Measurements from ENCODE around the gene PLAAT3. TPM values are rescaled to one million over a fixed set of nuclear protein-coding genes. Genes with fewer than 3 reads are reported as not detected.
"Not testable (repeated sequence)": the region's sequence is repeated elsewhere in the genome, so short reads cannot be mapped to it uniquely, and the experiment has no call there.

PLAAT3 gene
- total RNA-seq, 1 experiment from 2014 or later: 3.6 TPM

DNA sequence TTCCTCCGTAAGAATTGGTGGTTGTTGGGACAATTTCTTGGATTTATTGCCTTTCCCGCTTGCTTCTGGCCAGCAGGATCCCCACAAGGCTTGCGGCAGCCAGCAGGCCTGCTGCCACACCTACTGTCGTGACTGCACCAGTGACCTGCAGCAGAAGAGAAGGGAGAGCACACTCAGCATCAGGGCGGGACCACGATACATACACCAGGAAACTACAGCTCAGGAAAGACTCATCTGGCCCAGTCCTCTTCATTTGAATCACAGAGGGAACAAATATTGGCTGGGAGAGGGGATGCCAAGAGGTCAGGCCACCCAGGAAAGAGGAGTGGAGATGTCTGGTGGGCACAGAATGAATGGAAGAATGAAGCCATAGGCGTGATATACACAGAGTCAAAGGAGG is 61.3 kb downstream of the PLAAT3 start:
- POLR2A ChIA-PET: no interaction called here
- TF ChIP-seq, protein P1, sequence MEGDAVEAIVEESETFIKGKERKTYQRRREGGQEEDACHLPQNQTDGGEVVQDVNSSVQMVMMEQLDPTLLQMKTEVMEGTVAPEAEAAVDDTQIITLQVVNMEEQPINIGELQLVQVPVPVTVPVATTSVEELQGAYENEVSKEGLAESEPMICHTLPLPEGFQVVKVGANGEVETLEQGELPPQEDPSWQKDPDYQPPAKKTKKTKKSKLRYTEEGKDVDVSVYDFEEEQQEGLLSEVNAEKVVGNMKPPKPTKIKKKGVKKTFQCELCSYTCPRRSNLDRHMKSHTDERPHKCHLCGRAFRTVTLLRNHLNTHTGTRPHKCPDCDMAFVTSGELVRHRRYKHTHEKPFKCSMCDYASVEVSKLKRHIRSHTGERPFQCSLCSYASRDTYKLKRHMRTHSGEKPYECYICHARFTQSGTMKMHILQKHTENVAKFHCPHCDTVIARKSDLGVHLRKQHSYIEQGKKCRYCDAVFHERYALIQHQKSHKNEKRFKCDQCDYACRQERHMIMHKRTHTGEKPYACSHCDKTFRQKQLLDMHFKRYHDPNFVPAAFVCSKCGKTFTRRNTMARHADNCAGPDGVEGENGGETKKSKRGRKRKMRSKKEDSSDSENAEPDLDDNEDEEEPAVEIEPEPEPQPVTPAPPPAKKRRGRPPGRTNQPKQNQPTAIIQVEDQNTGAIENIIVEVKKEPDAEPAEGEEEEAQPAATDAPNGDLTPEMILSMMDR (IDR thresholded peaks at IDR 0.05; ENCODE audit: unreplicated experiment): no peak
- Mint-ChIP-seq H3K36me3 (ENCODE audit: insufficient read depth, unreplicated experiment) (peaks cover 5% of the 10 kb centered on the region), H3K4me3 (ENCODE audit: unreplicated experiment) (no peak overlapping the region), H3K27me3 (ENCODE audit: insufficient read depth, unreplicated experiment) (no peaks in the 10 kb centered on the region), H3K27ac (ENCODE audit: low read depth, unreplicated experiment) (no peak overlapping the region), H3K4me1 (ENCODE audit: insufficient read depth, unreplicated experiment) (no peaks in the 10 kb centered on the region), H3K9me3 (ENCODE audit: unreplicated experiment) (no peaks in the 10 kb centered on the region)
- DNase-seq (ENCODE audit: unreplicated experiment): no peak
- intact Hi-C loops (cut with micrococcal nuclease): no loop called here
- CTCF ChIA-PET: interaction anchor here (1.0 kb wide), 1 partner anchor 15 kb away, joined by 3 read pairs; no protein-coding TSS in a partner anchor
- no TSS peak for BruUV-seq (replicated peaks)

- CTCF ChIA-PET: no interaction called here
- Mint-ChIP-seq H3K4me1 (ENCODE audit: insufficient read depth, unreplicated experiment) (no peaks in the 10 kb centered on the region), H3K27ac (ENCODE audit: low read depth, unreplicated experiment) (no peak overlapping the region), H3K27me3 (ENCODE audit: insufficient read depth, unreplicated experiment) (no peaks in the 10 kb centered on the region), H3K9me3 (ENCODE audit: unreplicated experiment) (no peaks in the 10 kb centered on the region), H3K36me3 (ENCODE audit: insufficient read depth, unreplicated experiment) (peaks cover 5% of the 10 kb centered on the region), H3K4me3 (ENCODE audit: unreplicated experiment) (no peak overlapping the region)
- no peak for DNase-seq (ENCODE audit: unreplicated experiment)
- intact Hi-C loops (cut with micrococcal nuclease): no loop called here
- TF ChIP-seq, protein P1 (IDR thresholded peaks at IDR 0.05; ENCODE audit: unreplicated experiment): no peak
- POLR2A ChIA-PET: interaction anchor here (0.6 to 1.2 kb wide), 2 partner anchors 12 to 1227 kb away, joined by 3 to 4 read pairs; no protein-coding TSS in a partner anchor
- no TSS peak for BruUV-seq (replicated peaks)
Observed at GRCh38 chr11:63551889-63552266, 62.4 kb downstream of the PLAAT3 start.

DNA sequence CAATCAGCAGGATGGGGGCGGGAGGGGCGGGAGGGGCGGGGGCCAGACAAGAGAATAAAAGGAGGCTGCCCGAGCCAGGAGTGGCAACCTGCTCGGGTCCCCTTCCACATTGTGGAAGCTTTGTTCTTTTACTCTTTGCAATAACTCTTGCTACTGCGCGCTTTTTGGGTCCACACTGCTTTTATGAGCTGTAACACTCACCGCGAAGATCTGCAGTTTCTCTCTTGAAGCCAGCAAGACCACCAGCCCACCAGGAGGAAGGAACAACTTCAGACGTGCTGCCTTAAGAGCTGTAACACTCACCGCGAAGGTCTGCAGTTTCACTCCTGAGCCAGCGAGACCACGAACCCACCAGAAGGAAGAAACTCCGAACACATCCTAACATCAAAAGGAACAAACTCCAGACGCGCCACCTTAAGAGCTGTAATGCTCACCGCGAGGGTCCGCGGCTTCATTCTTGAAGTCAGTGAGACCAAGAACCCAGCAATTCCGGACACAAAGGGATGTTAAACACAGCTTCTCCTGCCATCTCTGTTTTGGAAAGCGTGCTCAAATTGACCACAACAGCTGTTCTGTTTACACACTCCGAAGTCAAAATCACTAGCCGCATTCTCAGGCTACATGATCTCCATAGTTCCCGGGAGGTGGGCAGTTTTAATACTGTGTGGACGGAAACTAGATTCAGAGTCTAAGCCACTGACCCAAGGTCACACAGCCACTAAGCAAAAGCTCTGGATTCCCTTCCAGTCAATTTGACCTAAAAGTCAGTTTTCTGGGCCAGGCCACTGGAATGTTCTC is 62.9 kb downstream of the PLAAT3 start:
- Mint-ChIP-seq H3K4me1 (ENCODE audit: insufficient read depth, unreplicated experiment) (no peaks in the 10 kb centered on the region), H3K27me3 (ENCODE audit: insufficient read depth, unreplicated experiment) (no peaks in the 10 kb centered on the region), H3K4me3 (ENCODE audit: unreplicated experiment) (no peak overlapping the region), H3K9me3 (ENCODE audit: unreplicated experiment) (no peaks in the 10 kb centered on the region), H3K27ac (ENCODE audit: low read depth, unreplicated experiment) (no peak overlapping the region), H3K36me3 (ENCODE audit: insufficient read depth, unreplicated experiment) (peaks cover 5% of the 10 kb centered on the region)
- DNase-seq (ENCODE audit: unreplicated experiment): no peak
- POLR2A ChIA-PET: interaction anchor here (0.6 to 1.2 kb wide), 2 partner anchors 13 to 1226 kb away, joined by 3 to 4 read pairs; no protein-coding TSS in a partner anchor
- TF ChIP-seq, protein P1 (IDR thresholded peaks at IDR 0.05; ENCODE audit: unreplicated experiment): no peak
- intact Hi-C loops (cut with micrococcal nuclease): no loop called here
- CTCF ChIA-PET: no interaction called here
- BruUV-seq (replicated peaks): no TSS peak

- DNase-seq (ENCODE audit: unreplicated experiment); H3K27me3 Mint-ChIP-seq (ENCODE audit: insufficient read depth, unreplicated experiment); H3K4me3 Mint-ChIP-seq (ENCODE audit: unreplicated experiment); H3K36me3 Mint-ChIP-seq (ENCODE audit: insufficient read depth, unreplicated experiment); POLR2A ChIA-PET; intact Hi-C loops (cut with micrococcal nuclease); H3K27ac Mint-ChIP-seq (ENCODE audit: low read depth, unreplicated experiment); H3K4me1 Mint-ChIP-seq (ENCODE audit: insufficient read depth, unreplicated experiment); H3K9me3 Mint-ChIP-seq (ENCODE audit: unreplicated experiment); BruUV-seq (replicated peaks); CTCF ChIA-PET: not testable (repeated sequence)
Observed at GRCh38 chr11:63550156-63550700, 64.0 kb downstream of the PLAAT3 start.
